H1 (cell line): Measurements from ENCODE around the gene P2RX6. TPM values are rescaled to one million over a fixed set of nuclear protein-coding genes. Genes with fewer than 3 reads are reported as not detected.

Source experiments
- CTCF ChIA-PET: fragments of 300-600 bp; sonication (Branson Sonifier 250); formaldehyde crosslinking; loops from one replicate; lab custom pipeline; 2021; ENCODE audit not compliant: partially characterized antibody; lab: Charles Lee
- POLR2A ChIA-PET: fragments of 300-600 bp; sonication (Branson Sonifier 250); formaldehyde crosslinking; loops from one replicate; lab custom pipeline; 2021; ENCODE audit warnings: inconsistent platforms; ENCODE audit not compliant: partially characterized antibody; lab: Charles Lee
- DNase-seq, 2 experiments: peaks; one replicate each; pipeline versions ENCODE4 v3.0.0 to v3.0.0-alpha.2; 2010 to 2022; ENCODE audit warnings: low spot score in 2 of 2, low read depth in 1 of 2, mixed read lengths in 1 of 2
- FAIRE-seq: peaks from 2 replicates; lab custom pipeline; 2011; peaks lifted over from hg19 to GRCh38; lab: Jason Lieb, UNC
- H2AFZ ChIP-seq: 2 replicates; pipeline ENCODE4 v1.8.1; 2012; ENCODE audit warnings: low read length, inconsistent platforms
- H2AK5ac ChIP-seq: 2 replicates; pipeline ENCODE4 v1.6.1; 2013; ENCODE audit warnings: low read depth, low read length
- H2BK120ac ChIP-seq: replicated peaks from 2 replicates; pipeline ENCODE3; 2013; ENCODE audit warnings: low read depth, low read length, inconsistent platforms
- H2BK12ac ChIP-seq: 2 replicates; pipeline ENCODE4 v1.6.1; 2013; ENCODE audit warnings: low read depth, low read length
- H2BK15ac ChIP-seq: 2 replicates; pipeline ENCODE4 v1.6.1; 2013; ENCODE audit warnings: low read length
- H2BK20ac ChIP-seq: 2 replicates; pipeline ENCODE4 v1.6.1; 2013; ENCODE audit warnings: low read length
- H2BK5ac ChIP-seq: 2 replicates; pipeline ENCODE4 v1.6.1; 2013; ENCODE audit warnings: low read depth, low read length
- H3K14ac ChIP-seq: 2 replicates; pipeline ENCODE4 v1.6.1; 2013; ENCODE audit warnings: inconsistent platforms; ENCODE audit not compliant: insufficient read length
- H3K18ac ChIP-seq: 2 replicates; pipeline ENCODE4 v1.6.1; 2013; ENCODE audit warnings: low read length; ENCODE audit errors: extremely low read depth
- H3K23ac ChIP-seq: 2 replicates; pipeline ENCODE4 v1.6.1; 2013; ENCODE audit warnings: inconsistent platforms; ENCODE audit not compliant: insufficient read length
- H3K23me2 ChIP-seq: 2 replicates; pipeline ENCODE4 v1.6.1; 2013; ENCODE audit warnings: low read depth, low read length
- H3K27ac ChIP-seq: 2 replicates; pipeline ENCODE4 v1.6.1; 2011; ENCODE audit warnings: low read depth, low read length, inconsistent platforms
- H3K27me3 ChIP-seq, 4 experiments: replicated peaks in 1 of 4; 1 replicate in 1 of 4; 2 replicates in 3 of 4; pipeline versions ENCODE4 v1.6.1 to v1.8.1; 2011 to 2013; ENCODE audit warnings: low read length in 3 of 4, mild to moderate bottlenecking in 3 of 4, inconsistent platforms in 2 of 4, mixed read lengths in 2 of 4, moderate library complexity in 1 of 4; ENCODE audit not compliant: control insufficient read depth in 3 of 4, insufficient read depth in 3 of 4; ENCODE audit errors: extremely low read depth in 1 of 4
- H3K36me3 ChIP-seq, 4 experiments: 2 replicates each; pipeline versions ENCODE4 v1.6.1 to v1.8.1; 2011 to 2013; ENCODE audit warnings: mild to moderate bottlenecking in 4 of 4, low read length in 3 of 4, moderate library complexity in 2 of 4, control low read depth in 1 of 4, inconsistent platforms in 1 of 4; ENCODE audit not compliant: insufficient read depth in 4 of 4, control insufficient read depth in 2 of 4
- H3K4ac ChIP-seq: replicated peaks from 2 replicates; pipeline ENCODE3; 2013; ENCODE audit warnings: low read length, low read depth, mixed read lengths, inconsistent platforms; ENCODE audit not compliant: insufficient read length
- H3K4me1 ChIP-seq, 4 experiments: replicated peaks in 1 of 4; 1 replicate in 1 of 4; 2 replicates in 3 of 4; pipeline versions ENCODE4 v1.6.1 to v1.8.1; 2011 to 2013; ENCODE audit warnings: low read length in 3 of 4, inconsistent platforms in 2 of 4, mixed read lengths in 1 of 4; ENCODE audit not compliant: insufficient read depth in 4 of 4, control insufficient read depth in 3 of 4
- H3K4me2 ChIP-seq, 2 experiments: 2 replicates each; pipeline versions ENCODE4 v1.6.1 to v1.8.1; 2011 to 2013; ENCODE audit warnings: low read depth in 2 of 2, low read length in 2 of 2, control low read depth in 1 of 2, inconsistent platforms in 1 of 2, mild to moderate bottlenecking in 1 of 2; ENCODE audit not compliant: insufficient read depth in 1 of 2
- H3K4me3 ChIP-seq, 4 experiments: fragments of 200-600, 300-600 bp in 1 of 4; sonication (generic), shearing (Covaris generic), sonication (Bioruptor Twin) in 1 of 4; 2 replicates each; pipeline versions ENCODE4 v1.5.1 to v1.8.1; 2011 to 2016; ENCODE audit warnings: low read length in 4 of 4, low read depth in 3 of 4, control low read depth in 2 of 4, inconsistent platforms in 2 of 4, mild to moderate bottlenecking in 2 of 4, mixed read lengths in 1 of 4, moderate library complexity in 1 of 4; ENCODE audit not compliant: insufficient read depth in 2 of 4; ENCODE audit errors: extremely low read depth in 1 of 4
- H3K56ac ChIP-seq: replicated peaks from 2 replicates; pipeline ENCODE3; 2013; ENCODE audit warnings: low read depth, mild to moderate bottlenecking, mixed read lengths, low read length, inconsistent platforms; ENCODE audit not compliant: insufficient read length
- H3K79me1 ChIP-seq: 2 replicates; pipeline ENCODE4 v1.6.1; 2013; ENCODE audit warnings: low read depth, low read length, control low read depth
- H3K79me2 ChIP-seq, 2 experiments: 2 replicates each; pipeline versions ENCODE4 v1.6.1 to v1.8.1; 2012 to 2013; ENCODE audit warnings: low read length in 2 of 2, mild to moderate bottlenecking in 2 of 2, inconsistent platforms in 1 of 2; ENCODE audit not compliant: insufficient read depth in 2 of 2, control insufficient read depth in 1 of 2
- H3K9ac ChIP-seq, 4 experiments: replicated peaks in 1 of 4; 1 replicate in 1 of 4; 2 replicates in 3 of 4; pipeline versions ENCODE4 v1.6.1 to v1.8.1; 2011 to 2013; ENCODE audit warnings: low read depth in 3 of 4, low read length in 3 of 4, control low read depth in 2 of 4, mild to moderate bottlenecking in 2 of 4, moderate library complexity in 2 of 4, inconsistent platforms in 1 of 4; ENCODE audit errors: extremely low read depth in 1 of 4
- H3K9me3 ChIP-seq, 2 experiments: 2 replicates each; pipeline versions ENCODE4 v1.6.1 to v1.8.1; 2012 to 2013; ENCODE audit warnings: mild to moderate bottlenecking in 2 of 2, moderate library complexity in 2 of 2, control low read depth in 1 of 2, inconsistent platforms in 1 of 2, low read depth in 1 of 2, low read length in 1 of 2, mixed read lengths in 1 of 2; ENCODE audit not compliant: insufficient read depth in 2 of 2
- H4K20me1 ChIP-seq, 2 experiments: replicated peaks in 1 of 2; 2 replicates each; pipeline versions ENCODE3 to v1.8.1; 2011 to 2013; ENCODE audit warnings: inconsistent platforms in 2 of 2, low read length in 2 of 2, mild to moderate bottlenecking in 1 of 2; ENCODE audit not compliant: insufficient read depth in 2 of 2, control insufficient read depth in 1 of 2
- H4K5ac ChIP-seq: 2 replicates; pipeline ENCODE4 v1.6.1; 2013; ENCODE audit warnings: low read length, low read depth, mixed read lengths, inconsistent platforms; ENCODE audit not compliant: insufficient read length
- H4K8ac ChIP-seq: 2 replicates; pipeline ENCODE4 v1.8.0; 2013; ENCODE audit warnings: mild to moderate bottlenecking, moderate library complexity, low read length, inconsistent platforms; ENCODE audit not compliant: insufficient read depth; ENCODE audit errors: extremely low read depth
- H4K91ac ChIP-seq: replicated peaks from 2 replicates; pipeline ENCODE3; 2013; ENCODE audit warnings: low read length, mixed read lengths, inconsistent platforms; ENCODE audit not compliant: insufficient read length
- CBX8 ChIP-seq: fragments of 300-800, 300-1000 bp; sonication (generic); IDR thresholded peaks from 2 replicates; pipeline ENCODE4 v1.7.1; 2016; ENCODE audit warnings: low read depth, low read length, borderline replicate concordance
- CTBP2 ChIP-seq: IDR thresholded peaks from 2 replicates; pipeline ENCODE4 v1.7.0; 2011; ENCODE audit warnings: borderline replicate concordance, mild to moderate bottlenecking, moderate library complexity, mixed read lengths, low read length; ENCODE audit not compliant: insufficient read depth, insufficient read length
- E2F6 ChIP-seq: IDR thresholded peaks from 2 replicates; pipeline ENCODE4 v1.6.1; 2012; ENCODE audit warnings: inconsistent platforms
- EP300 ChIP-seq, 2 experiments: IDR thresholded peaks; 1 replicate in 1 of 2; 2 replicates in 1 of 2; pipeline ENCODE4 v1.6.1; 2011 to 2012; ENCODE audit warnings: low read depth in 2 of 2, low read length in 2 of 2, mild to moderate bottlenecking in 2 of 2, borderline replicate concordance in 1 of 2, inconsistent platforms in 1 of 2, moderate library complexity in 1 of 2
- JUND ChIP-seq: IDR thresholded peaks from 2 replicates; pipeline ENCODE4 v1.6.1; 2011; ENCODE audit warnings: mild to moderate bottlenecking, improper control_type of control experiment, low read length
- PHF8 ChIP-seq: fragments of 200-600 bp; sonication (generic); conservative IDR thresholded peaks from 2 replicates; pipeline ENCODE4 v1.7.1; 2012; ENCODE audit warnings: low read depth, mild to moderate bottlenecking, inconsistent platforms, low read length, moderate library complexity
- RNF2 ChIP-seq: fragments of 200-900, 300-1000 bp; sonication (generic); IDR thresholded peaks from 2 replicates; pipeline ENCODE4 v1.7.1; 2016; ENCODE audit warnings: borderline replicate concordance, low read depth, mild to moderate bottlenecking, antibody characterized with exemption, low read length; ENCODE audit not compliant: poor library complexity, severe bottlenecking; ENCODE audit errors: missing control alignments
- SIX5 ChIP-seq: IDR thresholded peaks from 2 replicates; pipeline ENCODE4 v1.6.1; 2011; ENCODE audit warnings: mild to moderate bottlenecking, low read depth, low read length
- SP4 ChIP-seq: IDR thresholded peaks from 2 replicates; pipeline ENCODE4 v1.6.1; 2012; ENCODE audit warnings: low read length, inconsistent platforms
- SUZ12 ChIP-seq: fragments of 200-600 bp; sonication (generic); IDR thresholded peaks from 2 replicates; pipeline ENCODE4 v1.6.1; 2012; ENCODE audit warnings: mild to moderate bottlenecking, inconsistent platforms, low read length, moderate library complexity, mixed read lengths
- WGBS, 2 experiments: shearing (Covaris generic) in 1 of 2; methylation state at CpG; one replicate each; pipeline versions ENCODE4 v1.1.6 to v1.1.7; 2013 to 2015; ENCODE audit warnings: low lambda C conversion rate in 2 of 2, mixed read lengths in 2 of 2, inconsistent platforms in 1 of 2, low coverage in 1 of 2, missing lambda C conversion rate in 1 of 2; ENCODE audit not compliant: insufficient replicate concordance in 2 of 2, insufficient coverage in 1 of 2, insufficient read length in 1 of 2; ENCODE audit errors: extremely low coverage in 1 of 2, missing lambda C conversion rate in 1 of 2; 5-methylcytosine and 5-hydroxymethylcytosine counted together
- polyA plus RNA-seq, 7 experiments: library from polyadenylated mRNA; depleted of rRNA in 3 of 7; stranded (reverse) in 5 of 7; unstranded in 2 of 7; fragments of >200 nt in 5 of 7; fragments of 200-250 nt in 2 of 7; gene quantifications; 1 replicate in 5 of 7; 2 replicates in 1 of 7; 4 replicates in 1 of 7; pipeline versions ENCODE4 v1.2.1 to v1.2.3, GENCODE V29; 2011 to 2013; ENCODE audit warnings: missing spikeins in 2 of 7, mixed read lengths in 2 of 7
- total RNA-seq: library from RNA; stranded (reverse); fragmentation: NEBNext Ultra II Directional; extraction: Animal tissue kit (Norgen Biotek cat#: 25700); gene quantifications from 2 replicates; pipeline ENCODE4 v1.2.1, GENCODE V29; 2021

P2RX6 gene
- total and polyA plus RNA-seq, 2 of the 8 experiments (the other 6 are each of a cell fraction or from before 2014, with no cell fraction given), result 0.09 TPM; not detected in 1

- POLR2A ChIA-PET, result no interaction called here
- no peak for DNase-seq
- no peak for TF ChIP-seq PHF8
- no peak for TF ChIP-seq CTBP2
- no peak for TF ChIP-seq CBX8
- TF ChIP-seq EP300 (IDR thresholded peaks at IDR 0.05; ENCODE audit: borderline replicate concordance in 1 of 2, low read depth in 2 of 2, low read length in 2 of 2), result no peak
- no peak for TF ChIP-seq SP4
- no peak for TF ChIP-seq JUND
- no peak for TF ChIP-seq RNF2
- TF ChIP-seq E2F6, result no peak
- TF ChIP-seq SUZ12, result no peak
- TF ChIP-seq SIX5, result no peak
These were observed 60.7 kb downstream of the P2RX6 start for GRCh38 chr22:21075516-21076138.

More at GRCh38 chr22:21075516-21076138, 60.7 kb downstream of the P2RX6 start:
- H3K4me3 ChIP-seq, result no peak overlapping the region
- H2AK5ac ChIP-seq, result no peak overlapping the region
- 92% methylated on average over 14 of the region's 14 CpGs; no CpG with 5 or more reads in 1 of the 2 experiments for WGBS, 2 experiments
- no peak overlapping the region for H2BK12ac ChIP-seq
- no peak overlapping the region for H4K5ac ChIP-seq
- H3K23ac ChIP-seq, result no peak overlapping the region
- H3K79me2 ChIP-seq, result no peaks in the 10 kb centered on the region
- H3K9me3 ChIP-seq, result no peaks in the 10 kb centered on the region
- no peak overlapping the region for H2BK20ac ChIP-seq
- H4K91ac ChIP-seq, result no peak overlapping the region
- H3K14ac ChIP-seq, result no peak overlapping the region
- no peak overlapping the region for H2BK15ac ChIP-seq
- no peak overlapping the region for H2BK120ac ChIP-seq
- H2AFZ ChIP-seq, result no peak overlapping the region
- no peaks in the 10 kb centered on the region for H3K36me3 ChIP-seq
- no peaks in the 10 kb centered on the region; a peak in 1 of 7 replicates for H3K4me1 ChIP-seq
- CTCF ChIA-PET, result interaction anchor here (0.8 to 1.9 kb wide), 3 partner anchors 27 to 627 kb away, joined by 3 to 5 read pairs (median 4); no protein-coding TSS in a partner anchor
- no peak overlapping the region for H3K18ac ChIP-seq
- no peaks in the 10 kb centered on the region for H3K23me2 ChIP-seq
- H3K4ac ChIP-seq, result no peak overlapping the region
- no peaks in the 10 kb centered on the region for H3K79me1 ChIP-seq
- H3K4me2 ChIP-seq, result no peak overlapping the region
- FAIRE-seq, result no peak
- no peak overlapping the region; the same call in 1 of the 2 replicates for H4K8ac ChIP-seq
- H3K56ac ChIP-seq, result no peak overlapping the region
- H2BK5ac ChIP-seq, result no peak overlapping the region
- no peak overlapping the region for H3K27ac ChIP-seq
- no peaks in the 10 kb centered on the region for H4K20me1 ChIP-seq
- H3K27me3 ChIP-seq, result no peaks in the 10 kb centered on the region
- H3K9ac ChIP-seq, result no peak overlapping the region
